Measurements from ENCODE around the gene SLC25A36.

DNA sequence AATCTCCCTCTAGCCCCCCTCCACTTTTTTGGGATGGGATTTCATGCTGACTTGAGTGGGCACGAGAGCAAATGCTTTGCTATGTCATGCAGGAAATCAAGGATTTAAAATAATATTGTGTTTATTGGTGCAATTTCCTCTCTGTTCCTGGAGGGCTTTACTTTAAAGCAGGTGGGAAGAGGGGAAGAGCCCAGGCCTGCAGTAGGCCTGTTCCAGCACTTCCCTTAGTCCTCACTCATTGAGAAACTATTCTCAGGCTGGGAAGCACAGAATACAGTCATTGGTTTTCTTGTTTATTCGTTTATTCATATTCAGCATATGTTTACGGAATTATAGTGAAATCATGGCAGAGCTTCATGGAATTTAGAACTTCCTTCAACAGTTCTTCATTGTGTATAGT, 67.9 kb downstream of the SLC25A36 start:
- TF ChIP-seq, protein P1, sequence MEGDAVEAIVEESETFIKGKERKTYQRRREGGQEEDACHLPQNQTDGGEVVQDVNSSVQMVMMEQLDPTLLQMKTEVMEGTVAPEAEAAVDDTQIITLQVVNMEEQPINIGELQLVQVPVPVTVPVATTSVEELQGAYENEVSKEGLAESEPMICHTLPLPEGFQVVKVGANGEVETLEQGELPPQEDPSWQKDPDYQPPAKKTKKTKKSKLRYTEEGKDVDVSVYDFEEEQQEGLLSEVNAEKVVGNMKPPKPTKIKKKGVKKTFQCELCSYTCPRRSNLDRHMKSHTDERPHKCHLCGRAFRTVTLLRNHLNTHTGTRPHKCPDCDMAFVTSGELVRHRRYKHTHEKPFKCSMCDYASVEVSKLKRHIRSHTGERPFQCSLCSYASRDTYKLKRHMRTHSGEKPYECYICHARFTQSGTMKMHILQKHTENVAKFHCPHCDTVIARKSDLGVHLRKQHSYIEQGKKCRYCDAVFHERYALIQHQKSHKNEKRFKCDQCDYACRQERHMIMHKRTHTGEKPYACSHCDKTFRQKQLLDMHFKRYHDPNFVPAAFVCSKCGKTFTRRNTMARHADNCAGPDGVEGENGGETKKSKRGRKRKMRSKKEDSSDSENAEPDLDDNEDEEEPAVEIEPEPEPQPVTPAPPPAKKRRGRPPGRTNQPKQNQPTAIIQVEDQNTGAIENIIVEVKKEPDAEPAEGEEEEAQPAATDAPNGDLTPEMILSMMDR (IDR thresholded peaks at IDR 0.05), result no peak
- no peak for TF ChIP-seq POLR2A (IDR thresholded peaks at IDR 0.05)

All from lower leg skin (tissue), 3 donors.